OCI-LY7 (cell line): Measurements from ENCODE around the gene RPP30. TPM values are rescaled to one million over a fixed set of nuclear protein-coding genes. Genes with fewer than 3 reads are reported as not detected.

Experiments used
- BruUV-seq: library from RNA; stranded (reverse); fragments of 400-500 nt; replicated peaks from 2 replicates; lab custom pipeline; 2021; lab: Mats Ljungman, UMichigan
- CTCF ChIA-PET: fragments of 300-600 bp; sonication (Branson Sonifier 250); formaldehyde crosslinking; loops from one replicate; lab custom pipeline; 2022; ENCODE audit warnings: antibody characterized with exemption; ENCODE audit not compliant: unreplicated experiment; lab: Charles Lee
- POLR2A ChIA-PET: fragments of 300-600 bp; sonication (Branson Sonifier 250); formaldehyde crosslinking; loops from one replicate; lab custom pipeline; 2022; ENCODE audit warnings: antibody characterized with exemption; lab: Charles Lee
- DNase-seq: peaks from one replicate; pipeline ENCODE4 v3.0.0-alpha.2; 2015; ENCODE audit warnings: low spot score
- H2AFZ ChIP-seq: fragments of 200-600 bp; sonication (generic), shearing (Covaris generic); 2 replicates; pipeline ENCODE4 v1.6.1; 2014; ENCODE audit warnings: mild to moderate bottlenecking, antibody characterized with exemption, low read length, moderate library complexity
- H3K27ac ChIP-seq: fragments of 200-600 bp; sonication (generic); 2 replicates; pipeline ENCODE4 v1.5.1; 2014; ENCODE audit warnings: mixed run types, low read depth, mild to moderate bottlenecking, moderate library complexity, low read length, inconsistent platforms; ENCODE audit not compliant: poor library complexity, severe bottlenecking
- H3K36me3 ChIP-seq: fragments of 200-600 bp; sonication (generic); 2 replicates; pipeline ENCODE4 v1.6.1; 2014; ENCODE audit warnings: mild to moderate bottlenecking, antibody characterized with exemption, low read length, moderate library complexity, mixed read lengths; ENCODE audit not compliant: insufficient read depth
- H3K4me1 ChIP-seq: fragments of 200-600 bp; sonication (generic); 2 replicates; pipeline ENCODE4 v1.5.1; 2014; ENCODE audit warnings: mild to moderate bottlenecking, low read length; ENCODE audit not compliant: insufficient read depth, poor library complexity, severe bottlenecking
- H3K4me2 ChIP-seq: fragments of 200-600 bp; sonication (generic); 2 replicates; pipeline ENCODE4 v1.6.1; 2014; ENCODE audit warnings: mild to moderate bottlenecking, low read length
- H3K4me3 ChIP-seq: fragments of 200-600 bp; sonication (generic); 2 replicates; pipeline ENCODE4 v1.5.1; 2014; ENCODE audit warnings: mild to moderate bottlenecking, low read depth, low read length; ENCODE audit not compliant: poor library complexity, severe bottlenecking
- H3K79me2 ChIP-seq: fragments of 200-600 bp; sonication (generic); 2 replicates; pipeline ENCODE4 v1.6.1; 2016; ENCODE audit warnings: low read depth, mild to moderate bottlenecking, low read length, moderate library complexity, mixed read lengths; ENCODE audit not compliant: insufficient read depth
- H3K9me2 ChIP-seq: fragments of 200-600 bp; sonication (generic); 2 replicates; pipeline ENCODE4 v1.6.1; 2016; ENCODE audit warnings: mild to moderate bottlenecking, low read length, mixed read lengths; ENCODE audit not compliant: insufficient read depth
- H3K9me3 ChIP-seq: fragments of 200-600 bp; sonication (generic); 2 replicates; pipeline ENCODE4 v1.6.1; 2014; ENCODE audit warnings: mild to moderate bottlenecking, mixed run types, low read length, mixed read lengths
- H4K20me1 ChIP-seq: fragments of 200-600 bp; sonication (generic); 2 replicates; pipeline ENCODE4 v1.6.1; 2014; ENCODE audit warnings: mild to moderate bottlenecking, antibody characterized with exemption, low read length, moderate library complexity, mixed read lengths; ENCODE audit not compliant: insufficient read depth
- EZH2phosphoT487 ChIP-seq: fragments of 200-600 bp; sonication (generic); IDR thresholded peaks from 2 replicates; pipeline ENCODE4 v1.6.1; 2018; ENCODE audit warnings: low read depth, borderline replicate concordance, mild to moderate bottlenecking, mixed run types, antibody characterized with exemption, low read length, moderate library complexity, mixed read lengths
- intact Hi-C: fragments of 100-400 bp; cut with micrococcal nuclease; formaldehyde crosslinking; loops from one replicate; pipeline ENCODE4 v1.10.0; 2022; ENCODE audit not compliant: unreplicated experiment
- total RNA-seq, 2 experiments: library from RNA; depleted of rRNA in 1 of 2; stranded (reverse); fragments of >200 nt in 1 of 2; shearing (Covaris generic) in 1 of 2; gene quantifications; 2 replicates each; pipeline ENCODE4 v1.2.3, GENCODE V29; 2014 to 2022
- TF ChIP-seq, protein P1 (sequence below): fragments of 200-600 bp; sonication (generic); conservative IDR thresholded peaks from 2 replicates; pipeline ENCODE4 v1.5.1; 2014; ENCODE audit warnings: mild to moderate bottlenecking, antibody characterized with exemption, low read length, moderate library complexity, mixed read lengths

Gene RPP30
- total RNA-seq, 2 experiments from 2014 or later, result 34.3 to 50.4 TPM

DNA sequence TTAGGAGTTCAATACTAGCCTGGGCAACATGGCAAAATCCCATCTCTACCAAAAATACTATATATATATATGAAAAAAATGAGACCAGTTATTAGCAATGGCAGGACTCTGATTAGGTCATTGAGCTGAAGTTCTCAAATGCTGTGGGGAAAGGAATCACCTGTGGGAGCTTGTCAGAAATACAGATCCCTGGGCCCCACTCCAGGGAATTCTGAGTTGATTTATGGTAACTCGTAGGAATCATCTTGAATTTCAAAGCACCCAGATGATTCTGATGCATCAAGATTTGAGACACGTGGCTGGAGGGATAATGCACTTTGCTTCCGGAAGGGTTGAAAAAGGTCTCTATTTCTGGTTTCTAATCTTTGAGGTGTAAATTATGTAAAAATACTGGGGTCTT lies 50.1 kb downstream of the RPP30 start:
- no peak for TF ChIP-seq EZH2phosphoT487
- TF ChIP-seq, protein P1, sequence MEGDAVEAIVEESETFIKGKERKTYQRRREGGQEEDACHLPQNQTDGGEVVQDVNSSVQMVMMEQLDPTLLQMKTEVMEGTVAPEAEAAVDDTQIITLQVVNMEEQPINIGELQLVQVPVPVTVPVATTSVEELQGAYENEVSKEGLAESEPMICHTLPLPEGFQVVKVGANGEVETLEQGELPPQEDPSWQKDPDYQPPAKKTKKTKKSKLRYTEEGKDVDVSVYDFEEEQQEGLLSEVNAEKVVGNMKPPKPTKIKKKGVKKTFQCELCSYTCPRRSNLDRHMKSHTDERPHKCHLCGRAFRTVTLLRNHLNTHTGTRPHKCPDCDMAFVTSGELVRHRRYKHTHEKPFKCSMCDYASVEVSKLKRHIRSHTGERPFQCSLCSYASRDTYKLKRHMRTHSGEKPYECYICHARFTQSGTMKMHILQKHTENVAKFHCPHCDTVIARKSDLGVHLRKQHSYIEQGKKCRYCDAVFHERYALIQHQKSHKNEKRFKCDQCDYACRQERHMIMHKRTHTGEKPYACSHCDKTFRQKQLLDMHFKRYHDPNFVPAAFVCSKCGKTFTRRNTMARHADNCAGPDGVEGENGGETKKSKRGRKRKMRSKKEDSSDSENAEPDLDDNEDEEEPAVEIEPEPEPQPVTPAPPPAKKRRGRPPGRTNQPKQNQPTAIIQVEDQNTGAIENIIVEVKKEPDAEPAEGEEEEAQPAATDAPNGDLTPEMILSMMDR, result no peak
- ChIA-PET CTCF (no interaction called here), POLR2A (interaction anchor here (1.6 kb wide), 1 partner anchor 21 kb away, joined by 3 read pairs; no protein-coding TSS in a partner anchor)
- Histone ChIP-seq H3K9me3 (no peaks in the 10 kb centered on the region), H4K20me1 (no peaks in the 10 kb centered on the region), H3K4me2 (no peak overlapping the region), H3K36me3 (no peaks in the 10 kb centered on the region), H3K27ac (no peak overlapping the region), H2AFZ (no peak overlapping the region), H3K79me2 (no peaks in the 10 kb centered on the region), H3K4me3 (no peak overlapping the region), H3K9me2 (no peaks in the 10 kb centered on the region), H3K4me1 (no peaks in the 10 kb centered on the region)
- intact Hi-C loops, result no loop called here
- DNase-seq, result no peak
- no TSS peak for BruUV-seq

DNA sequence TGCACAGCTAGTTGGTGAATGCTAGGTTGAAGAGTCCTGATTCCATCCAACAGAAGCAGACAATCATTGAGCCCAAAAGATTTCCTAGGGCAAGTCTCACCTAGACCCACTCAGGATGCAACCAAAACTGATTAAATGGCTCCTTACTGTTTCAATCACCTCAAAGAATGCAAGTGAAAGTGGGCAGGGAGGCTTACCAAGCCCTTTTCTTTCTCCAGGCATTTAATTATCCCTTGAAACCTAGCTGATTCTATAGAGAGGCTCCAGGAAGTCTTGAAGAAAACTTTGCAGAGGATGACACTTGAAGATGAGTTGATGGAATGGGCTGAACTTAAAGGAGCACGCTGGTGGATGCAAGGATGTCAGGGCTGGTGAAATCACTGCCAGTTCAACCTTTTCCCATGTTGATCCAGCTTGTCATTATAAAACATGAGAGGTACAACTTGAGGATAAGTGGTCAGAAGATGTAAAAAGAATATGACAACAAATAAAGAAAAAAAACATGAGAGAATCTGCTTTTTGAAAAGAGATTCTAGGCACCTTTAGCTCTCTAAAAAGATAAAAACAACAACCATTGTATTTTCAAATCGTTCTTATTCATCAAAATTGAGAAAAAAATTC lies 51.4 kb downstream of the RPP30 start:
- Histone ChIP-seq H3K27ac (no peak overlapping the region), H2AFZ (no peak overlapping the region), H3K4me3 (no peak overlapping the region), H3K9me3 (no peaks in the 10 kb centered on the region), H3K79me2 (no peaks in the 10 kb centered on the region), H3K4me2 (no peak overlapping the region), H3K4me1 (no peaks in the 10 kb centered on the region), H4K20me1 (no peaks in the 10 kb centered on the region), H3K36me3 (no peaks in the 10 kb centered on the region), H3K9me2 (no peaks in the 10 kb centered on the region)
- DNase-seq, result no peak
- BruUV-seq, result no TSS peak
- intact Hi-C loops, result no loop called here
- CTCF ChIA-PET, result no interaction called here
- TF ChIP-seq, protein P1, result no peak
- TF ChIP-seq EZH2phosphoT487, result no peak
- POLR2A ChIA-PET, result interaction anchor here (0.6 kb wide), 1 partner anchor 161 kb away, joined by 4 read pairs; no protein-coding TSS in a partner anchor

DNA sequence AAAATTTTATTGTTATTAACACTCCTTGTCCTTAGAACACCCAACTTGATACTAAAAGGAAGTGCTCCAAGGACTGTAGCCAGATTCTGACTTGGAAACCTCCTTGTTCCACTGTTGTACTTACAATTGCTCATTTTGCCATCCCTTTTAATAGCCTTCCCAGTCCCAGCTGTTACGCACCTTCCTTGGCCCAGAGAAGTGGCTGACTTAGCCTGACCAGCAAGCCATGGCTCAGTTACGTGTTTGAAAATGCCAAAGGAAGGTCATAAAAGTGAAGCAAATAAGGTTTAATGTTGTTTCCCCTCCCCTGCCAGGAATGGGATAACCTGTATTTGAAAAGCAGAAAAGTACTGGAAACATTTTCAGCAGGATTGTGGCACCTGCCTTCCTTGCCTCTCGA lies 52.8 kb downstream of the RPP30 start:
- no peak for TF ChIP-seq EZH2phosphoT487
- TF ChIP-seq, protein P1, result no peak

More for the DNA sequence above, 52.8 kb downstream of the RPP30 start:
- no peak overlapping the region for H3K4me2 ChIP-seq
- intact Hi-C loops, result no loop called here
- no peak overlapping the region for H3K27ac ChIP-seq
- H3K4me1 ChIP-seq, result no peaks in the 10 kb centered on the region
- no peaks in the 10 kb centered on the region for H3K9me2 ChIP-seq
- ChIA-PET CTCF (no interaction called here), POLR2A (no interaction called here)
- no peaks in the 10 kb centered on the region for H3K36me3 ChIP-seq
- no TSS peak for BruUV-seq
- no peaks in the 10 kb centered on the region for H3K9me3 ChIP-seq
- H4K20me1 ChIP-seq, result no peaks in the 10 kb centered on the region
- H3K79me2 ChIP-seq, result no peaks in the 10 kb centered on the region
- no peak for DNase-seq
- no peak overlapping the region for H3K4me3 ChIP-seq
- H2AFZ ChIP-seq, result no peak overlapping the region
